Measurements from ENCODE around the gene BCKDHB.

Gene BCKDHB

GRCh38 chr6:80331974-80332373, 225.5 kb downstream of the BCKDHB start:
- DNase-seq (ENCODE audit: low spot score) = no peak

- DNase-seq (ENCODE audit: low spot score) = no peak
Measured at GRCh38 chr6:80333342-80333741, 226.9 kb downstream of the BCKDHB start.

GRCh38 chr6:80335121-80335531, 228.7 kb downstream of the BCKDHB start:
- DNase-seq (ENCODE audit: low spot score) = no peak

GRCh38 chr6:80336911-80337310, 230.4 kb downstream of the BCKDHB start:
- DNase-seq (ENCODE audit: low spot score) = no peak

- no peak for DNase-seq (ENCODE audit: low spot score)
Measured at GRCh38 chr6:80338201-80338836, 231.8 kb downstream of the BCKDHB start.

- DNase-seq (ENCODE audit: low spot score) = no peak
Measured at GRCh38 chr6:80339421-80339820, 232.9 kb downstream of the BCKDHB start.

GRCh38 chr6:80340280-80340679, 233.8 kb downstream of the BCKDHB start:
- no peak for DNase-seq (ENCODE audit: low spot score)

GRCh38 chr6:80340686-80341085, 234.2 kb downstream of the BCKDHB start:
- DNase-seq (ENCODE audit: low spot score) = no peak

GRCh38 chr6:80341330-80341729, 234.9 kb downstream of the BCKDHB start:
- no peak for DNase-seq (ENCODE audit: low spot score)

- no peak for DNase-seq (ENCODE audit: low spot score)
Measured at GRCh38 chr6:80343511-80343910, 237.0 kb downstream of the BCKDHB start.

GRCh38 chr6:80347101-80347500, 240.6 kb downstream of the BCKDHB start:
- DNase-seq (ENCODE audit: low spot score) = no peak

GRCh38 chr6:80348263-80348662, 241.8 kb downstream of the BCKDHB start:
- no peak for DNase-seq (ENCODE audit: low spot score)

- no peak for DNase-seq (ENCODE audit: low spot score)
Measured at GRCh38 chr6:80356000-80356399, 249.5 kb downstream of the BCKDHB start.

- no peak for DNase-seq (ENCODE audit: low spot score)
Measured at GRCh38 chr6:80356545-80356944, 250.1 kb downstream of the BCKDHB start.

GRCh38 chr6:80357081-80357480, 250.6 kb downstream of the BCKDHB start:
- no peak for DNase-seq (ENCODE audit: low spot score)

GRCh38 chr6:80357674-80358073, 251.2 kb downstream of the BCKDHB start:
- no peak for DNase-seq (ENCODE audit: low spot score)

GRCh38 chr6:80363501-80364122, 257.1 kb downstream of the BCKDHB start:
- no peak for DNase-seq (ENCODE audit: low spot score)

- DNase-seq (ENCODE audit: low spot score) = no peak
Measured at GRCh38 chr6:80364149-80364548, 257.7 kb downstream of the BCKDHB start.

- no peak for DNase-seq (ENCODE audit: low spot score)
Measured at GRCh38 chr6:80366051-80366450, 259.6 kb downstream of the BCKDHB start.

- peak; percentile 5 for DNase-seq (ENCODE audit: low spot score)
Measured at GRCh38 chr6:80366714-80367113, 260.2 kb downstream of the BCKDHB start.

GRCh38 chr6:80376411-80376810, 269.9 kb downstream of the BCKDHB start:
- no peak for DNase-seq (ENCODE audit: low spot score)

GRCh38 chr6:80380566-80380965, 274.1 kb downstream of the BCKDHB start:
- DNase-seq (ENCODE audit: low spot score) = no peak

- no peak for DNase-seq (ENCODE audit: low spot score)
Measured at GRCh38 chr6:80382811-80383210, 276.3 kb downstream of the BCKDHB start.

GRCh38 chr6:80388507-80388906, 282.0 kb downstream of the BCKDHB start:
- no peak for DNase-seq (ENCODE audit: low spot score)

Data from COLO829 (cell line).